Effector memory CD4-positive, alpha-beta T cell (primary cell): ENCODE data around the gene TULP4.

Experiments used
- DNase-seq, 3 donors: peaks; one replicate each; pipeline ENCODE4 v3.0.0-alpha.2; 2020
- H3K27ac ChIP-seq: 2 replicates; pipeline ENCODE4 v1.7.0; 2013; ENCODE audit warnings: mild to moderate bottlenecking, low read length, moderate library complexity; ENCODE audit not compliant: insufficient read depth, poor library complexity, severe bottlenecking
- H3K27me3 ChIP-seq: replicated peaks from 2 replicates; pipeline ENCODE4 v1.7.0; 2013; ENCODE audit warnings: mild to moderate bottlenecking, low read length; ENCODE audit not compliant: insufficient read depth, control insufficient read depth, poor library complexity, severe bottlenecking
- H3K36me3 ChIP-seq: 2 replicates; pipeline ENCODE4 v1.7.0; 2013; ENCODE audit warnings: mild to moderate bottlenecking, low read length, moderate library complexity; ENCODE audit not compliant: control insufficient read depth, insufficient read depth
- H3K4me1 ChIP-seq: 2 replicates; pipeline ENCODE4 v1.7.0; 2013; ENCODE audit warnings: low read length, mild to moderate bottlenecking; ENCODE audit not compliant: control insufficient read depth, insufficient read depth, poor library complexity, severe bottlenecking
- H3K4me3 ChIP-seq: 2 replicates; pipeline ENCODE4 v1.7.0; 2013; ENCODE audit warnings: low read length, low read depth, mild to moderate bottlenecking; ENCODE audit not compliant: insufficient read depth, poor library complexity, severe bottlenecking
- H3K9me3 ChIP-seq: 2 replicates; pipeline ENCODE4 v1.7.0; 2013; ENCODE audit warnings: mild to moderate bottlenecking, low read length, moderate library complexity; ENCODE audit not compliant: control insufficient read depth

TULP4 gene

GRCh38 chr6:158452191-158452590 is 139.9 kb downstream of the TULP4 start:
- H3K27ac ChIP-seq: no peak overlapping the region
- no peaks in the 10 kb centered on the region for H3K4me1 ChIP-seq
- no peak overlapping the region for H3K4me3 ChIP-seq
- H3K27me3 ChIP-seq: no peaks in the 10 kb centered on the region
- no peak for DNase-seq
- no peaks in the 10 kb centered on the region for H3K9me3 ChIP-seq
- peaks cover 24% of the 10 kb centered on the region for H3K36me3 ChIP-seq

- Histone ChIP-seq H3K27me3 (no peaks in the 10 kb centered on the region), H3K4me1 (no peaks in the 10 kb centered on the region), H3K36me3 (peaks cover 5% of the 10 kb centered on the region), H3K27ac (no peak overlapping the region), H3K4me3 (no peak overlapping the region), H3K9me3 (no peaks in the 10 kb centered on the region)
- no peak for DNase-seq
These were observed 144.9 kb downstream of the TULP4 start for GRCh38 chr6:158457131-158457530.

GRCh38 chr6:158457616-158458278 is 145.5 kb downstream of the TULP4 start:
- Histone ChIP-seq H3K27ac (no peak overlapping the region), H3K9me3 (no peaks in the 10 kb centered on the region), H3K4me3 (no peak overlapping the region), H3K4me1 (no peaks in the 10 kb centered on the region), H3K27me3 (no peaks in the 10 kb centered on the region), H3K36me3 (no peaks in the 10 kb centered on the region)
- no peak for DNase-seq

- no peak for DNase-seq
- H3K4me1 ChIP-seq: no peaks in the 10 kb centered on the region
- no peaks in the 10 kb centered on the region for H3K9me3 ChIP-seq
- no peaks in the 10 kb centered on the region for H3K27me3 ChIP-seq
- H3K4me3 ChIP-seq: no peak overlapping the region
- H3K36me3 ChIP-seq: no peaks in the 10 kb centered on the region
- no peak overlapping the region for H3K27ac ChIP-seq
These were observed 147.5 kb downstream of the TULP4 start for GRCh38 chr6:158459726-158460125.

- Histone ChIP-seq H3K27me3 (no peaks in the 10 kb centered on the region), H3K27ac (no peak overlapping the region), H3K4me3 (no peak overlapping the region), H3K36me3 (no peaks in the 10 kb centered on the region), H3K4me1 (no peaks in the 10 kb centered on the region), H3K9me3 (no peaks in the 10 kb centered on the region)
- no peak for DNase-seq
These were observed 148.4 kb downstream of the TULP4 start for GRCh38 chr6:158460602-158461169.

- H3K9me3 ChIP-seq: no peaks in the 10 kb centered on the region
- no peak for DNase-seq
- H3K27me3 ChIP-seq: no peaks in the 10 kb centered on the region
- no peaks in the 10 kb centered on the region for H3K4me1 ChIP-seq
- H3K36me3 ChIP-seq: no peaks in the 10 kb centered on the region
- no peak overlapping the region for H3K4me3 ChIP-seq
- H3K27ac ChIP-seq: no peak overlapping the region
These were observed 149.7 kb downstream of the TULP4 start for GRCh38 chr6:158461954-158462353.

GRCh38 chr6:158464483-158464882 is 152.2 kb downstream of the TULP4 start:
- Histone ChIP-seq H3K4me3 (no peak overlapping the region), H3K4me1 (no peaks in the 10 kb centered on the region), H3K36me3 (no peaks in the 10 kb centered on the region), H3K27me3 (no peaks in the 10 kb centered on the region), H3K9me3 (no peaks in the 10 kb centered on the region), H3K27ac (no peak overlapping the region)
- DNase-seq: no peak

- H3K27me3 ChIP-seq: no peaks in the 10 kb centered on the region
- no peak overlapping the region for H3K27ac ChIP-seq
- DNase-seq: no peak
- no peak overlapping the region for H3K4me3 ChIP-seq
- H3K36me3 ChIP-seq: no peaks in the 10 kb centered on the region
- H3K9me3 ChIP-seq: no peaks in the 10 kb centered on the region
- H3K4me1 ChIP-seq: no peaks in the 10 kb centered on the region
These were observed 153.0 kb downstream of the TULP4 start for GRCh38 chr6:158465257-158465656.

- Histone ChIP-seq H3K4me1 (no peaks in the 10 kb centered on the region), H3K36me3 (no peaks in the 10 kb centered on the region), H3K9me3 (no peaks in the 10 kb centered on the region), H3K27ac (no peak overlapping the region), H3K4me3 (no peak overlapping the region), H3K27me3 (no peaks in the 10 kb centered on the region)
- no peak for DNase-seq
These were observed 153.5 kb downstream of the TULP4 start for GRCh38 chr6:158465747-158466146.

- Histone ChIP-seq H3K9me3 (no peaks in the 10 kb centered on the region), H3K36me3 (no peaks in the 10 kb centered on the region), H3K4me1 (no peaks in the 10 kb centered on the region), H3K27me3 (no peaks in the 10 kb centered on the region), H3K4me3 (no peak overlapping the region), H3K27ac (no peak overlapping the region)
- DNase-seq: no peak
These were observed 155.7 kb downstream of the TULP4 start for GRCh38 chr6:158467923-158468322.
